ENCODE data around the gene FAF2. TPM values are rescaled to one million over a fixed set of nuclear protein-coding genes. Genes with fewer than 3 reads are reported as not detected.

The FAF2 gene
- total and polyA plus RNA-seq, 3 donors from 2014 or later = 53.9 to 57.6 (median 55.0) TPM

GRCh38 chr5:176526462-176526861 lies 78.3 kb downstream of the FAF2 start:
- no peak overlapping the region for H3K4me3 ChIP-seq
- TF ChIP-seq CTCF (IDR thresholded peaks at IDR 0.05) (no peak), POLR2A (IDR thresholded peaks at IDR 0.05) (no peak)
- no peak for DNase-seq
- H3K27ac ChIP-seq = no peak overlapping the region
- intact Hi-C loops (cut with DNase I; ENCODE audit: low total_unique reads) = no loop called here
- 92% methylated on average over 9 of the region's 9 CpGs for WGBS, 2 donors
- H3K9me3 ChIP-seq = no peaks in the 10 kb centered on the region
- H3K36me3 ChIP-seq (ENCODE audit: low read depth, missing control alignments) = no peaks in the 10 kb centered on the region
- H3K27me3 ChIP-seq = no peaks in the 10 kb centered on the region
- peaks cover 17% of the 10 kb centered on the region for H3K4me1 ChIP-seq

GRCh38 chr5:176527246-176528222 lies 79.3 kb downstream of the FAF2 start:
- no peak for DNase-seq
- no peaks in the 10 kb centered on the region for H3K36me3 ChIP-seq (ENCODE audit: low read depth, missing control alignments)
- H3K27me3 ChIP-seq = no peaks in the 10 kb centered on the region
- no peaks in the 10 kb centered on the region for H3K9me3 ChIP-seq
- WGBS, 2 donors = 80 to 87% methylated on average over 33 of the region's 34 CpGs
- peaks cover 24% of the 10 kb centered on the region for H3K4me1 ChIP-seq
- intact Hi-C loops (cut with DNase I; ENCODE audit: low total_unique reads) = no loop called here
- no peak overlapping the region for H3K4me3 ChIP-seq
- no peak overlapping the region for H3K27ac ChIP-seq
- no peak for TF ChIP-seq CTCF (IDR thresholded peaks at IDR 0.05)
- no peak for TF ChIP-seq POLR2A (IDR thresholded peaks at IDR 0.05)

GRCh38 chr5:176528301-176528700 lies 80.1 kb downstream of the FAF2 start:
- H3K36me3 ChIP-seq (ENCODE audit: low read depth, missing control alignments) = no peaks in the 10 kb centered on the region
- H3K4me1 ChIP-seq = peaks cover 30% of the 10 kb centered on the region
- WGBS, 2 donors = 40 to 76% methylated on average over 1 to 5 of the region's 11 CpGs
- DNase-seq = peak; percentile 45
- no peaks in the 10 kb centered on the region for H3K27me3 ChIP-seq
- no peaks in the 10 kb centered on the region for H3K9me3 ChIP-seq
- intact Hi-C loops (cut with DNase I; ENCODE audit: low total_unique reads) = no loop called here
- TF ChIP-seq POLR2A (IDR thresholded peaks at IDR 0.05) (no peak), CTCF (IDR thresholded peaks at IDR 0.05) (no peak)
- H3K4me3 ChIP-seq = no peak overlapping the region
- peak overlapping the region in 1 of 2 donors; percentile 18 for H3K27ac ChIP-seq

GRCh38 chr5:176528761-176529115 lies 80.6 kb downstream of the FAF2 start:
- DNase-seq = no peak
- H3K36me3 ChIP-seq (ENCODE audit: low read depth, missing control alignments) = no peaks in the 10 kb centered on the region
- H3K27me3 ChIP-seq = no peaks in the 10 kb centered on the region
- peak overlapping the region in 1 of 2 donors; percentile 18 for H3K27ac ChIP-seq
- WGBS, 2 donors = 58 to 87% methylated on average over 2 to 13 of the region's 17 CpGs
- peaks cover 34% of the 10 kb centered on the region for H3K4me1 ChIP-seq
- H3K4me3 ChIP-seq = no peak overlapping the region
- TF ChIP-seq POLR2A (IDR thresholded peaks at IDR 0.05) = no peak
- no peak for TF ChIP-seq CTCF (IDR thresholded peaks at IDR 0.05)
- no peaks in the 10 kb centered on the region for H3K9me3 ChIP-seq
- intact Hi-C loops (cut with DNase I; ENCODE audit: low total_unique reads) = no loop called here
